Urothelium cell line (cell line): Measurements from ENCODE around the gene ZNF318.

Source experiments
- DNase-seq: peaks from one replicate; pipeline ENCODE4 v3.0.0; 2011; ENCODE audit warnings: low spot score, mixed read lengths
- FAIRE-seq: peaks from 2 replicates; lab custom pipeline; 2011; peaks lifted over from hg19 to GRCh38; lab: Jason Lieb, UNC

ZNF318 gene

DNA sequence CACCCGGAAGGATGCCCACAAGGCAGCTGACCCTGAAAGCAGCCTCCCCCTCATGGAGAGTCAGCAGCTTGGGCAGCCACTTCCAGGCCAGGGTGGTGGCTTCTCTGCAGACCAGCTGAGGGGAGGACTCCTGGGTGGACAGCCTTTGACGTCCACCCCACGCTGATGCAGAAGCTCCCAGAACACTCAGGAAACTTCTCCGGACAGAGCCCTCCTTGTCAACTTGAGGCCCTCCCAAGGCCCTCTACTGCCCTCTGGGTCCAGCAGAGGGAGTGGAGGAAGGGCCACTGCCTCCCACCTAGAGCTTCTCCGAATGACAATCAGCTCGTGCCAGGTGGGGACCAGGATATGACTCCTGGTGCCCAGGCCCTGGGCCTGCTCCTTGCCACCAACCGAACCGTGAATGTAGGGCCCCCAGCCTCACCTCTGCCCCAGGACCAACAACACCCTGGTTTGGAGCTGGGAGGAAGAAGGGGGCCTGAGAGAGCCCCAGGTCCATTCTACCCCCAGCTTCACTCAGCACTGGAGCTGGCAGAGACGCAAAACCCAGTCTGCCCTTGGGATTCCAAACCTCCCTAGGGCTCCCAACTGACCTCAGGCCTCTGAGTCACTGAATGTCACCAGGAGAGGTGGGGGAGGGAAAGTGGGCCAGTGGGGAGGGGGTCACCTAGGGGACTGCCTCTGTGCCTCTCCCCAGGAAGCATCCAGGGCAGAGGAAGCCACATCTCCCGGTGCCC is 82.3 kb downstream of the ZNF318 start:
- no peak for FAIRE-seq
- no peak for DNase-seq

DNA sequence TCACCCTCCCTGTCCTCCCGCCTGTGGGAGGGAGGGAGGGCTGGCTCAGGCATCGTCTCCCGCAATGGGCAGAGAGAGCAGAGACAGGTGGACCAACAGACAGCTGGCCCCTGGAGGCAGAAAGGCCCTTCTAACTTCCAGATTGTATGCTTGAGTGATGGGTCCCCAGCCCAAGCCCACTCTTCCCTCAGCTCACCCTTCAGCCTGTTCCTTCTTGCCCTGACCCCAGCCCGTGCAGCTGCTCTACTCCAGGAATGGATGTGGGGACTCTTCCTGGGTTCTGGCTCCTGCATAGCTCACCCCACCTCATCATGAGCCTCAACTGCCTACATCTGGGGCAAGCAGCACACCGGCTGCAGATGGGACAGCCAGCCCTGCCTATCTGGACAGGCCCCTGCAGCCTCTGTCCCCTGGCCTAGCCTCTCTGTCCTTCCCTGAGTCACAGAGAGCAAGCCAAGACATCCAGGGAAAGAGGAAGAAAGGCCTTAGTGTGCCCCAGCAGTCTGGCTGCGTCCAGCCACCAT is 82.9 kb downstream of the ZNF318 start:
- DNase-seq (no peak), FAIRE-seq (no peak)
